Measurements from ENCODE around the gene TYSND1. TPM values are rescaled to one million over a fixed set of nuclear protein-coding genes. Genes with fewer than 3 reads are reported as not detected.

The TYSND1 gene
- total RNA-seq, 1 experiment from 2014 or later, result 39.3 TPM

- intact Hi-C loops (cut with micrococcal nuclease; ENCODE audit: unreplicated experiment), result no loop called here
- no TSS peak for BruUV-seq (replicated peaks)
- TF ChIP-seq, protein P1, sequence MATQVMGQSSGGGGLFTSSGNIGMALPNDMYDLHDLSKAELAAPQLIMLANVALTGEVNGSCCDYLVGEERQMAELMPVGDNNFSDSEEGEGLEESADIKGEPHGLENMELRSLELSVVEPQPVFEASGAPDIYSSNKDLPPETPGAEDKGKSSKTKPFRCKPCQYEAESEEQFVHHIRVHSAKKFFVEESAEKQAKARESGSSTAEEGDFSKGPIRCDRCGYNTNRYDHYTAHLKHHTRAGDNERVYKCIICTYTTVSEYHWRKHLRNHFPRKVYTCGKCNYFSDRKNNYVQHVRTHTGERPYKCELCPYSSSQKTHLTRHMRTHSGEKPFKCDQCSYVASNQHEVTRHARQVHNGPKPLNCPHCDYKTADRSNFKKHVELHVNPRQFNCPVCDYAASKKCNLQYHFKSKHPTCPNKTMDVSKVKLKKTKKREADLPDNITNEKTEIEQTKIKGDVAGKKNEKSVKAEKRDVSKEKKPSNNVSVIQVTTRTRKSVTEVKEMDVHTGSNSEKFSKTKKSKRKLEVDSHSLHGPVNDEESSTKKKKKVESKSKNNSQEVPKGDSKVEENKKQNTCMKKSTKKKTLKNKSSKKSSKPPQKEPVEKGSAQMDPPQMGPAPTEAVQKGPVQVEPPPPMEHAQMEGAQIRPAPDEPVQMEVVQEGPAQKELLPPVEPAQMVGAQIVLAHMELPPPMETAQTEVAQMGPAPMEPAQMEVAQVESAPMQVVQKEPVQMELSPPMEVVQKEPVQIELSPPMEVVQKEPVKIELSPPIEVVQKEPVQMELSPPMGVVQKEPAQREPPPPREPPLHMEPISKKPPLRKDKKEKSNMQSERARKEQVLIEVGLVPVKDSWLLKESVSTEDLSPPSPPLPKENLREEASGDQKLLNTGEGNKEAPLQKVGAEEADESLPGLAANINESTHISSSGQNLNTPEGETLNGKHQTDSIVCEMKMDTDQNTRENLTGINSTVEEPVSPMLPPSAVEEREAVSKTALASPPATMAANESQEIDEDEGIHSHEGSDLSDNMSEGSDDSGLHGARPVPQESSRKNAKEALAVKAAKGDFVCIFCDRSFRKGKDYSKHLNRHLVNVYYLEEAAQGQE (IDR thresholded peaks at IDR 0.05; ENCODE audit: insufficient read depth in 1 of 2, low read depth in 2 of 2, low read length in 1 of 2), result no peak
- no peak for TF ChIP-seq TCF7L2 (IDR thresholded peaks at IDR 0.05; ENCODE audit: low read depth, low read length)
- no peak for TF ChIP-seq POLR2AphosphoS5 (IDR thresholded peaks at IDR 0.05; ENCODE audit: low read depth, low read length)
- TF ChIP-seq SIN3A (IDR thresholded peaks at IDR 0.05; ENCODE audit: borderline replicate concordance, insufficient read depth, low read depth, low read length), result no peak
- no peak for TF ChIP-seq CTCF (IDR thresholded peaks at IDR 0.05)
- POLR2A ChIA-PET, result no interaction called here
- in situ Hi-C loops (cut with HindIII; ENCODE audit: low pct_unique_long_range_greater_than_20kb, low sequenced_read_pairs), result no loop called here
- ATAC-seq (no peak), DNase-seq (ENCODE audit: low read depth, low spot score) (no peak)
- CTCF ChIA-PET, result interaction anchor here (0.6 to 1.0 kb wide), 2 partner anchors 9 to 14 kb away, joined by 8 read pairs; no protein-coding TSS in a partner anchor
- H3K27ac ChIP-seq (ENCODE audit: low read length), result no peak overlapping the region
- H3K27me3 ChIP-seq (ENCODE audit: control insufficient read depth, insufficient read depth, low read length), result no peaks in the 10 kb centered on the region
- H3K9me3 ChIP-seq (ENCODE audit: control insufficient read depth, insufficient read depth, low read depth, low read length), result no peaks in the 10 kb centered on the region
- no peaks in the 10 kb centered on the region for H3K4me1 ChIP-seq (ENCODE audit: control insufficient read depth, insufficient read depth, low read length)
- H3K4me3 ChIP-seq (ENCODE audit: low read depth in 2 of 2, low read length in 2 of 2), result no peak overlapping the region
- no peaks in the 10 kb centered on the region for H3K36me3 ChIP-seq (ENCODE audit: control insufficient read depth, insufficient read depth, low read length)
Measured at GRCh38 chr10:70124918-70125317, 21.6 kb downstream of the TYSND1 start.

DNA sequence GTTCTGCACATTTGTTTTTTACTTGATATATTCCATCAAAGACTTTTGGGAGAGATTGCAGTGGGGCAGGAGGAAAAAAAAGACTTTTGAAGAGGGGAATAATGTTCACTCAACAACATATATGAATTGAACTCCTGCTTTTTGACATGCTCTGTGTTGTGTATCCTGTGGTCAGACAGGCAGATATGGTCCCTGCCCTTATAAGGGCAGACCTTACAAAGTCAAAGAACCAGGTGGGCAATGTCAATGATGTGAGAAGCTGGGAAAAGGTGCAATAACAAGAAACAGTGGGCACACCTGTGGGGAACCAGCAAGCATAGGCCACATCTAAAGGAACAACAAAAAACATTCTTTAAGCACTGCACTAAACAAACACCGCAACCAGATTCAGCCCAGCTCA, 22.1 kb downstream of the TYSND1 start:
- H3K27ac ChIP-seq (ENCODE audit: low read length), result no peak overlapping the region
- intact Hi-C loops (cut with micrococcal nuclease; ENCODE audit: unreplicated experiment), result no loop called here
- in situ Hi-C loops (cut with HindIII; ENCODE audit: low pct_unique_long_range_greater_than_20kb, low sequenced_read_pairs), result no loop called here
- ChIA-PET CTCF (interaction anchor here (1.0 kb wide), 1 partner anchor 8 kb away, joined by 8 read pairs; no protein-coding TSS in a partner anchor), POLR2A (no interaction called here)
- no peaks in the 10 kb centered on the region for H3K9me3 ChIP-seq (ENCODE audit: control insufficient read depth, insufficient read depth, low read depth, low read length)
- H3K27me3 ChIP-seq (ENCODE audit: control insufficient read depth, insufficient read depth, low read length), result no peaks in the 10 kb centered on the region
- H3K4me1 ChIP-seq (ENCODE audit: control insufficient read depth, insufficient read depth, low read length), result no peaks in the 10 kb centered on the region
- no peak overlapping the region for H3K4me3 ChIP-seq (ENCODE audit: low read depth in 2 of 2, low read length in 2 of 2)
- ATAC-seq, result no peak
- no peaks in the 10 kb centered on the region for H3K36me3 ChIP-seq (ENCODE audit: control insufficient read depth, insufficient read depth, low read length)
- no peak for DNase-seq (ENCODE audit: low read depth, low spot score)
- no peak for TF ChIP-seq TCF7L2 (IDR thresholded peaks at IDR 0.05; ENCODE audit: low read depth, low read length)
- TF ChIP-seq CTCF (IDR thresholded peaks at IDR 0.05), result no peak
- no TSS peak for BruUV-seq (replicated peaks)

Data from Panc1 (cell line).